HTR-8/SVneo (cell line): ENCODE measurements around the gene CALR.
"Not testable (repeated sequence)": the region's sequence is repeated elsewhere in the genome, so short reads cannot be mapped to it uniquely, and the experiment has no call there.

Experiments used
- DNase-seq: peaks from one replicate; pipeline ENCODE4 v3.0.0; 2011; ENCODE audit warnings: low spot score, mixed read lengths; ENCODE audit not compliant: insufficient read length
- FAIRE-seq: peaks from 2 replicates; lab custom pipeline; 2011; peaks lifted over from hg19 to GRCh38; lab: Jason Lieb, UNC

Gene CALR

GRCh38 chr19:12937927-12938778 is at the start of gene CALR:
TSS of gene CALR (plus strand) at chr19:12938609. CDS start at chr19:12938680, 71 bp downstream.
- FAIRE-seq = peak; percentile 96
- DNase-seq = peak; percentile 99

DNA sequence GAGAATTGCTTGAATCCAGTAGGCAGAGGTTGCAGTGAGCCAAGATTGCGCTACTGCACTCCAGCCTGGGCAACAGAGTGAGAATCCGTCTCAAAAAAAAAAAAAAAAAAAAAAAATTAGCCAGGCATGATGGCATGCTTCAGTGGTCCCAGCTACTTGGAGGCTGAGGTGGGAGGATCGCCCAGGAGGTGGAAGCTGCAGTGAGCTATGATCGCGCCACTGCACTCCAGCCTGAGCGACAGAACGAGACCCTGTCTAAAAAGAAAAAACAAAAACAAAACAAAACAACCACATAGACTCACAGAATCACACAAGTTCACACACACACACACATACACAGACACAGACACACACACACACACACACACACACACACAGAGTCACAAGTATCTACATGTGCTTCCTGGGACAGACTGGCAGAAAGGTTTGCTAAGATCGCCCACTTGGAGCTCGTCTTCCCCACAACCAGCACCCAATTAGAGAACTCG is 48.1 kb upstream of the CALR start:
- FAIRE-seq = not testable (repeated sequence)

DNA sequence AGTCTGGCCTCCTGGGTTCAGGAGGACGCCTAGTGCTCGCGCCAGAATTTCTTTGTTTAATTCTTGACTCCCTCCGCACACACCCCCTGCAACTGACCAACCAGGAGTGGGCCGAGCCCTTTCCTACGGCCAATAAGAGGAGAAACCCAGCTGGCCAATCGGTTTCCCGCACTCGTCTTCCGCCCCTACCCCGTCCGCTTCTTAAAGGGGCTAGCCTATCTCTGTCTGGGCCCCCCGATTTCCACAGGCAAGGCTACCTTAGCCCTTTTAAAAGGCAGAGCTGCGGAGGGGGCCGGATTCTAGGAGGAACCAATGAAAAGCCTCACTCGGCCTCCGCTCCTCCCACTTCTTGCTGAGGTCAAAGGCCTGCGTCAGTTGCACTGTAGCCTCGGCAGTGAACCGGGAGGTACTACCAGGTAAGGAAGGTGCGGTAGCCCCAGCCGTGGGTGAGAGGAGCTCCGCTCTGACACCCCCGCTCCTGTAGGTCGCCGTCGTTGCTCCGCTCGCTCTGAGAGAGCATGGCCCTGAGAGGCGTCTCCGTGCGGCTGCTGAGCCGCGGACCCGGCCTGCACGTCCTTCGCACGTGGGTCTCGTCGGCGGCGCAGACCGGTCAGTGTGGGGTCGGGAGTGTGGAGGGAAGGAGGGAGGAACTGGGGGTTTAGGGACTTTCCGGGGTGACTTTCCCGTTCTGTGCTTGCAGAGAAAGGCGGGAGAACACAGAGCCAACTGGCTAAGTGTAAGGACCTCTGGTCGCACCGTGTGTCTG is 47.4 kb upstream of the CALR start, which contains the start of gene GCDH:
Gene GCDH, plus strand, starts transcription at position 374 of the 766 bp plus-strand sequence. Its CDS starts 145 bp downstream, at position 519.
- peak; percentile 99 for DNase-seq
- peak; percentile 84 for FAIRE-seq

More for the DNA sequence above, 48.1 kb upstream of the CALR start:
- DNase-seq = not testable (repeated sequence)

DNA sequence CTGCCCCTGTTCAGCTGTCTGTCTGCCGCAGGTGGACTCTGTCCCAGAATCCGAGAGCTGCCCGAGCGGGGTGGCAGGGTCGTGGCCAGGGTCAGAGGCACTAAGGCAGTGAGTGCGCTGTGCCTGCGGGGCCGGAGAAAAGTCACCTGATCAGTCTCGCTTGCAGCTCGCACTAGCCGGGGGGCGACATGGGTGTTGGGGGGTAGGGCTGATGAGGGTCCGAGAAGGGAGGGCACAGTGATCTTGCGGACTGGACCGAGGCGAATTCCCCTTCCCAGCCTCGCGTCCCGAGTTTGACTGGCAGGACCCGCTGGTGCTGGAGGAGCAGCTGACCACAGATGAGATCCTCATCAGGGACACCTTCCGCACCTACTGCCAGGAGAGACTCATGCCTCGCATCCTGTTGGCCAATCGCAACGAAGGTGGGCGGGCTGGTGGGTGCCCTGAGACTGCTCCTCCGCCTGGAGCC is 46.8 kb upstream of the CALR start:
- no peak for FAIRE-seq
- no peak for DNase-seq

DNA sequence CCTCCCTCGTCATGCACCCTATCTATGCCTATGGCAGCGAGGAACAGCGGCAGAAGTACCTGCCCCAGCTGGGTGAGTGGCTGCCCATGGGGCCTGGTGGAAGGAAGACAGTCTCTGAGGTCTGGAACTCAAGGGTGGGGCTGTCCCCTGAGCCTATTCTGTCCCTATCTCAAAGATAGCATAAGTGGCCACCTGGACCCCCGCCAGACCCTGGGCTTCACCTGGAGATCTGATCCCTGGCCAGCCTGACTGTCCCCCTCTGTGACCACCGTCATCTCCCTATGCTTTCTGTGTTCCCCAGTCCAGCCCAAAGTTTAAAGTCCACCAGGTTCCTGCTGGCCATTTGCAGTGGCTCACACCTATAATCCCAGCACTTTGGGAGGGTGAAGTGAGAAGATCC is 44.8 kb upstream of the CALR start:
- DNase-seq (no peak), FAIRE-seq (no peak)

GRCh38 chr19:12896460-12896859 is 41.9 kb upstream of the CALR start:
- DNase-seq (no peak), FAIRE-seq (no peak)

DNA sequence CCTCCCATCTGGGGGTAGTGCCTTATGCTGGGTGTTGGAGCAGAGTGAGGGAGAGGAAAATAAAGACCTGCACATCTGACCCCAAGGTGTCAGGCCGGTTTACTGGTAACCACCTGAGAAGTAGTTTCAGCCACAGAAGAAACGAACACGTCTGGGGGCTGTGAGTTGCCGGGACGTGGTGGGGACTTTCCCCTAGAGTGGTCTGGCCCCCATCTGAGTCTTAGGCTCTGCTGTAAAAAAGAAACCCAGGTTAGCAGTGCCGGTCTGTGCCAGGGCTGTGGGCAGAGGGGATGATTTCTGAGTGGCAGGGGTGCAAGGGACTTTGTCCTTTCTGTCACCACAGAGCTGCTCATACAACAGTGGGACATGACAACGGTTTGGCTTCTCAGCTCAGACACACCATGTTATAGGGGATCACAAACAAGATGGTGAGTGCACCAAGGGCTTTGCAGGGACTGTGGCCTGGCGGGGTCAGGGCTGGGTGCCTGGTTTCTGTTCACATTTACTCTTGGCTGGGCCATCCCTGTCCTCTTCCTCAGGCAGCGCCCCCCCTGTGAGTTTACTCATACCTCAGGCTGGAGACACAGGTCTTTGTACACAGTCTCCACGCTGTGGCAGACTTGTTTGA is 38.4 kb upstream of the CALR start:
- FAIRE-seq (no peak), DNase-seq (no peak)

- DNase-seq = no peak
- no peak for FAIRE-seq
These were observed 31.2 kb upstream of the CALR start for GRCh38 chr19:12907166-12907565.

- FAIRE-seq (no peak), DNase-seq (no peak)
These were observed 25.8 kb upstream of the CALR start for GRCh38 chr19:12912571-12912970.

DNA sequence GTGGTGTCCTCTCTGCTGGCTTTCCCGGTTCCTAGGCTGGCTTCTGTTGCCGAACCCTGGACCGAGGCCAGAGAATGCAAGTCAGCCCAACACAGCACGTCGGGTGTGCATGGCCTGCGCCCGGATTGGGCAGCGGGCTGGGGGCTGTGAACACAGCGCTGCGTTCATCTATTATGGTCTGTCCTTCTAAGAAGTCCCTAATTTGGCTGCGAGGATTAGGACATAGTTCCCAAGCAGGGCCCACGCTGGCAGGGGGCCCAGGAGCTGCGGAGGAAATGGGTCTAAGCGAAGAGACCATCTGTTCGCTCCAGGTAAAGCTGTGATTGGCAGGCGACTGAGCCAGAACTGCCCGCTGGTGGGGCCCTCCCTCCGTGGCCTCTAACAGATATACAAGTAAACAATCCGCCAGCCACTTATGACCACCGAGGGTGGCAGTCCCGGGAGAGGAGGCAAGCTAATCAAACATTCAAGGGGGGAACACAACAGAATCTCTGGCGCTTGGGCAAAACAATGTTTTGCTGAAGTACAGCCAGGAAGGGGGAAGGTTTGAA is 25.3 kb upstream of the CALR start:
- FAIRE-seq = no peak
- DNase-seq = no peak

DNA sequence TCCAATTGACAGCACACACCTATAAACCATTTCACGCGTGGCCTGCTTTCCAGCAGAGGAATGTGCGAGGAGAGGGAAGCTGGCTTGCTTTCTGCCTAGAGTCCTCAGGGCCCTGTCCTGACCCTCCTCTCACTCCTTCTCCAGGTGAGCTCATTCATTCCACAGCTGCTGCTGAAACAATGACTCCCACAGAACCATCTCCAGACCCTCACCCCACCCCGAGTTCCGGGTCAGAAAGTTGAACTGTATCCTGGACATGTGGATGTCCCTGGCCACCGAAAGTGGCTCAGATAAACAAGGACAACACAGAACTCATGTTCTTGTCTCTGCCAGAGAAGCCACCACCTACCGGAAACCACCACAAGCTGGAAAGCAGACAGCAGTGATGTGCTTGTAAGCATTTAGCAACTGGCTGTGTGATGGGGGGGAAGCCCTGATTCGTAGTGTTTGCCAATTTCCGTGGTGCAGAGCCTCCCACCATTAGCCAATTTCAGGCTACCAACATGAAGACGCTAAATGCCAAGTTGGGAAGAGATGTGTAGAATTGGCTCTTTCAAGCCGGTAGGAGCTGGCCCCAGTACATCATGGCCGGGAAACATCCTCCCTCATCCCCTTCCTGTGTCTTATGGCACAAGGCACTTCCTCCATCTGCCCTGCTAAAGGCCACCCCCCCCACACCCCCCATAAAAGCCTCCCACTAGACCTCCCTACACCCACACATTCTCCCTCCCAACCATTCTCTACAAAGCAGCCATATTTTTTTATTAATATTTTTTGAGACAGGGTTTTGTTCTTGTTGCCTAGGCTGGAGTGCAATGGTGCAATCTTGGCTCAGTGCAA is 24.3 kb upstream of the CALR start:
- no peak for DNase-seq
- FAIRE-seq = no peak

- FAIRE-seq, DNase-seq: not testable (repeated sequence)
These were observed 22.5 kb upstream of the CALR start for GRCh38 chr19:12915860-12916259.

GRCh38 chr19:12918253-12918652 is 20.2 kb upstream of the CALR start:
- FAIRE-seq (no peak), DNase-seq (no peak)

GRCh38 chr19:12921047-12921446 is 17.4 kb upstream of the CALR start:
- FAIRE-seq (no peak), DNase-seq (no peak)

GRCh38 chr19:12922959-12923358 is 15.4 kb upstream of the CALR start:
- DNase-seq (no peak), FAIRE-seq (no peak)

GRCh38 chr19:12924621-12925310 is 13.6 kb upstream of the CALR start:
- FAIRE-seq (no peak), DNase-seq (no peak)

- FAIRE-seq (no peak), DNase-seq (no peak)
These were observed 8.3 kb upstream of the CALR start for GRCh38 chr19:12930002-12930645.
